NOMO-1 treated with dmso at 0.1 percent for 144 hours (cell line): Measurements from ENCODE around the gene TMTC3.

Source experiments
- DNase-seq: peaks from one replicate; lab custom pipeline; 2025; ENCODE audit not compliant: unreplicated experiment; lab: John Stamatoyannopoulos, UW

The TMTC3 gene

GRCh38 chr12:88223519-88223918 is 81.4 kb downstream of the TMTC3 start:
- DNase-seq: no peak

DNA sequence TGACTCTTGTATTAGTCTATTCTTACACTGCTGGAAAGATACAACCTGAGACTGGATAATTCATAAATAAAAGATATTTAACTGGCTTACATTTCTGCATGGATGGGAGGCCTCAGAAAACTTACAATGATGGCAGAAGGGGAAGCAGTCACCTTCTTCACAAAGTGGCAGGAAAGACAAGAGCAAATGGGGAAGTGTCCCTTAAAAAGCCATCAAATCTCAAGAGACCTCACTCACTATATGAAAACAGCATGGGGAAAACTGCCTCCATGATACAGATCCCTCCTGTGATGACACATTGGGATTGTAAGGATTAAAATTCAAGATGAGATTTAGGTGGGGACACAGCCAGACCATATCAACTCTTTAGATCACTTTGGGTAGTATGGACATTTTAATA is 83.7 kb downstream of the TMTC3 start:
- no peak for DNase-seq

DNA sequence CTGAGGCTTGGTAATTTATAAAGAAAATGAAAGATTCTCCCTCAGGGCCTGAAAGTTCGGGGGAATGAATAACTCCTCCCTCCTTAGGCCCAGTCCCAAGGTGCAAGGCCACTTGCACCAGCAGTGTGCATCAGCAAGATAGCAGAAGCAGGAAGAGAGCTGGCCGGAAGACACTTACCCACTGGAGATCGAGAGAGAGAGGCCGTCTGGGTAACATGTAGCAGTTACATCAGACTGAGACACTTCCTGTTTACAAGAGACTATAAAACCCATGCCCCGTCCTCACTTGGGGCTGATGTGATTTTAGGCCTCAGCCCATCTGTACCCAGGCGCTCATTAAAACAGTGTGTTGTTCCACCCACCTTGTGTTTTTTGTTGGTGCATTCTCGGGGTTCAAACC is 85.2 kb downstream of the TMTC3 start:
- no peak for DNase-seq

DNA sequence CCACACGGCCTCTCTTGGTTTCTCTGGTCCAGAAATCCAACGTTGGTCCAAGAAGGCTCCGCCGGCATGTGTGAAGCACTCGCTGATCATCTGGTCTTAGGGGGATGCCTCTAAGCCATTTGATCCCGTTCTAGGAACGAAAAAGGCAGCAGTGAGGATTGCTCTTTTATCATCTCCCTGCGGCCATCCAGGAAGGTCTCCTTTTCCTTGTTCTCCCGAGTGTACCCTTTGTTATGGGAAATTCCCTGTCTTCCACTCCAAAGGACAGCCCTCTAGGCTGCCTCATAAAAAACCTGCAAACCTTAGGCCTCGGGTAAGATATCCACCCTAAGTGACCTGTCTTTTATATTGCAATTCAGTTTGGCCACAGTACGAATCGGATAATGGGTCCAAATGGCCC is 85.8 kb downstream of the TMTC3 start:
- no peak for DNase-seq

DNA sequence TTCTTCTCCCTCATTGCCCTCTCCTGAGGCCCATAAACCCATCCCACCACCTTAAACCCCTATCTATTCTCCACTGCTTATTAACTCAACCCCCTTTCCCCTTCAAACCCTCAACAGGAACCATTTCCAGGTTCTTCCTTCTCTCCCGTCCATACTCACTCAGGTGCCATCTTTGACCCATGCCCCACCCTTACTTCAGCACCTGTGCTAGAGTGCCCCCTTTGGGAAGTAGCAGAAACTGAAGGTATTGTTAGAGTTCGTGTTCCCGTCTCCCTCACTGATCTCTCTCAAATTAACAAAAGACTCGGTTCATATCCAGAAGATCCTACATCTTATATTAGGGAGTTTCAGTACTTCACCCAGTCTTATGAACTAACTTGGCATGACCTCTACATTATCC is 86.6 kb downstream of the TMTC3 start:
- no peak for DNase-seq

DNA sequence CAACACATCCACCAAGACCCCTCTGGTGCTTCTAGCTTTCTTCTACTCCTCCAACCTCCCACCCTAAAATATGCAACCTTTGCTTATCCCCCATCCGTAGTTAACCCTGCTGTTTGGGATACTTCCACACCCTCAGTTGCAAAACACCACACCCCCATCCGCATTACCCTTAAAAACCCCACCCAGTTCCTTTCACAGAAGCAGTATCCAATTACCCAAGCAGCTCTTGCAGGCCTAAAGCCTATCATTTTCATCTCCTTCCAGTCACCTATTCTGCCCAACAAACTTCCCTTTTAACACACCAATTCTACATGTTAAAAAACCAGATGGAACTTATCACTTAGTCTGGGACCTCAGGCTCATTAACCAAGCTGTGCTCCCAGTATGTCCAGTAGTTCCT is 88.2 kb downstream of the TMTC3 start:
- no peak for DNase-seq

DNA sequence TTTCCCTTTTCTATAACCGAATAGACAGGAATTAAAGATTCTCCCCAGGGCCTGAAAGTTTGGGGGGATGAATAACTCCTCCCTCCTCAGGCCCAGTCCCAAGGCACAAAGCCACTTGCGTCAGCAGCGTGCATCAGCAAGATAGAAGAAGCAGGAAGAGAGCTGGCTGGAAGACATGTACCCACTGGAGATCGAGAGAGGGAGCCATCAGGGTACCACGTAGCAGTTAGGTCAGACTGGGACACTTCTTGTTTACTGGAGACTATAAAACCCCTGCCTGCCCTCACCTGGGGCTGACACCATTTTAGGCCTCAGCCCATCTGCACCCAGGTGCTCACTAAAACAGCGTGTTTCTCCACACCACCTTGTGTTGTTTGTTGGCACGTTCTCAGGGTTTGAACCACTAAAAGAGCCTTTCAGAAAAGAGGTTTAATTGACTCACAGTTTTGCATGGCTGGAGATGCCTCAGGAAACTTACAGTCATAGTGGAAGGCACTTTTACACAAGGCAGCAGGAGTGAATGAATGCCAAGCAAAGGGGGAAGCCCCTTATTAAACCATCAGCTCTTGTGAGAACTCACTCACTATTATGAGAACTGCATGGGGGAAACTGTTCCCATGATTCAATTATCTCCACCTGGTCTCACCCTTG is 93.2 kb downstream of the TMTC3 start:
- no peak for DNase-seq

GRCh38 chr12:88237954-88238353 is 95.8 kb downstream of the TMTC3 start:
- no peak for DNase-seq

GRCh38 chr12:88238406-88238805 is 96.3 kb downstream of the TMTC3 start:
- no peak for DNase-seq

DNA sequence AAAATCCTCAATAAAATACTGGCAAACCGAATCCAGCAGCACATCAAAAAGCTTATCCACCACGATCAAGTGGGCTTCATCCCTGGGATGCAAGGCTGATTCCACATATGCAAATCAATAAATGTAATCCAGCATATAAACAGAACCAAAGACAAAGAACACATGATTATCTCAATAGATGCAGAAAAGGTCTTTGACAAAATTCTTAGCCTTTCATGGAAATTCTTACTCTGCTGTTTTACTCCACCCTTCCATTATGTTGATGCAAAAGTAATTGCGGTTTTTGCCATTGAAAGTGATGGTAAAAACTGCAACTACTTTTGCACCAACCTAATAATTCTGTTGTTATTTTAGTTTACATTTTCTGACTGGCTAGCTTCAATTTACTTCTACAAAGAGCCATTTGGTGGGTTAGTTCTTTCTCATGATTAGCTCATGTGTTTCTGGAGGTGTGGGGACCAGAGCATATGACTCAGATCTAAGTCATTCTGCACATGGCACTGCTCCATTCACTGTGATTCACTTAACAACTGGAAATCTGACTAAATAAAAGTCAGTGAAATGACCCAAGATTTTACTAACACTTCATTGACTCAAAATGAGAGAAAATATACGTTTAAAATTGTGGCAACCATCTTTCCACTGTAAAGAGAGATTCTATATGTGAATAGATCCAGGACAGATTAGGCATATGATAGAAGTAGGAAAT is 99.9 kb downstream of the TMTC3 start:
- no peak for DNase-seq

DNA sequence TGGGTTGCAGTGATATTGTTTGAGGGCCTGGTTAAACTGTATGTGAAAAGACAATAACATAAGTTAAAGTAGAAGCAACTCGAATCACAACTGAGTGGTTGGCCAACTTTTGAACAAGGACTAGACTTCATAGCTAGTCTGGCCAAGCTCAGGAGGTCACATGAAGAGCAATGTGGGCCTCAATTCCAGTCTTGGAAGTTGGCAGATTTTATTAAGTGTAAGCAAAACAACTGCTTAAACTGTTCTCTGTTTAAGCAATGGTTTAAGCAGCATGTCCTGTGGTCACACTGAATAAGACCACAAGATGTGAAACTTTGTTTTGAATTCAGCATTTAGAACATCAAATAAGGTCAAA is 100.4 kb downstream of the TMTC3 start:
- DNase-seq: no peak

- DNase-seq: no peak
These were observed 100.8 kb downstream of the TMTC3 start for GRCh38 chr12:88242939-88243338.

- DNase-seq: no peak
These were observed 101.9 kb downstream of the TMTC3 start for GRCh38 chr12:88243982-88244381.

- DNase-seq: no peak
These were observed 103.8 kb downstream of the TMTC3 start for GRCh38 chr12:88245905-88246304.

GRCh38 chr12:88247241-88247643 is 105.1 kb downstream of the TMTC3 start:
- no peak for DNase-seq

DNA sequence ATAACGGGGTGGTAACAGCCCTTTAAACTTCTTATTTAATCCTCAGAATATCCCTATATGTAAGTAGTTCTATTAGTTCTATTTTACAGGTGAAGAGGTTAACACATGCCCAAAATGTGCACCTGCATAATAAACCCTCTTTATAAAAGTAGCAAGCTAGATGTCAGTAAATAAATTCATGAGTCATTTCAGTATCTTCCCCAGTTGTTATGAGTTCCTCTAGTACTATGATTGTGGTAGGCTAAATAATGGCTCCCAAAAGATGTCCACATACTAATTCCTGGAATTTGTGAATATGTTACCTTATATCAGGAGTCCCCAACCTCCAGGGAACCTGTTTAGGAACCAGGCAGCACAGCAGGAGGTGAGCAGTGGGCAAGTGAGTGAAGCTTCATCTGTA is 106.5 kb downstream of the TMTC3 start:
- no peak for DNase-seq
